ENCODE data around the gene EGR4.

The EGR4 gene

DNA sequence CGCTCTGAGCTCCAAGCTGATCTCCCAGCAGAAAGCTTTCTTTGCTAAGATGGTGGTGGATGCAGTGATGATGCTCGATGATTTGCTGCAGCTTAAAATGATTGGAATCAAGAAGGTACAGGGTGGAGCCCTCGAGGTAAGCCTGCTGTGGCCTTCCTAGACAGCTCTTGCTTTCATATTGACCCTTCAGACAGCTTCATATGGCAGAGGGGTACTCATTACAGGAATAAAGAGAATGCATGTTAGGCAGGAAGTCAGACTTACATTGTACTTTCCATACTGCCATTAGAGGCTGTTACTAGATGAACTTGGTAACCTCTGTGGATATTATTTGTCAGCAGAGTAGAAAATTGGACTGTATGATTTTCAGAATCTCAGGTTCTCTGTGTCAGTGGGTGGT is 48.8 kb downstream of the EGR4 start:
- DNase-seq = no peak

DNA sequence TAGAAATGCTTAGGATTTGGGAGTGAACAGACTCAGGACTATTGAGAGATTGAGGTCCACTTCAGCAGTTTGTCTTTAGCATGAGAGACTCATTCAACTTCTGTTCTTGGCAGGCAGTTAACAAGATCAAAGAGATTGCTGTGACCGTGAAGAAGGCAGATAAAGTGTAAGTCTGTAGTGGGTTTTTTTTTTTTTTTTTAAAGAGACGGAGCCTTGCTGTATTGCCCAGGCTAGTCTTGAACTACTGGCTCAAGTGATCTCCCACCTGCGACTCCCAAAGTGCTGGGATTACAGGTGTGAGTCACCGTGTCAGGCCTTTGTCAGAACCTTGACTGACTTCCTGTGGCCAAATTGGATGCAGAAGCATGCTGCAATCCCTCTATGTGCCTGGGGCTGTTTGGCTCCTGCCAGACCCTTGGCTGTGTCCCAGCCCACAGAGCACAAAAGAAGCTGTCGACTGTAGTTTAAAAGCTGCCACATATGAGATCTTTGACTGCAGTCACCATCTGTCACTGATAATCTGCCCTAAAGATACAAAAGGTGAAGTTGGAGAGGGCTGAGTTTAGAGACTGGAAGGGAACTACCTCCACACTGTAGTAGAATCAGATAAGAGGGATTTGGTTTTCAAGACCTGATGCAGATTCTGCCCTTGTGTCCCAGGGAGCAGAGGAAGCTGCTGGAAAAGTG is 49.3 kb downstream of the EGR4 start:
- no peak for DNase-seq
